ENCODE data around the gene TMEM178B. TPM values are rescaled to one million over a fixed set of nuclear protein-coding genes. Genes with fewer than 3 reads are reported as not detected.
"Not testable (repeated sequence)": the region's sequence is repeated elsewhere in the genome, so short reads cannot be mapped to it uniquely, and the experiment has no call there.

The TMEM178B gene
- total RNA-seq, 1 donor: 0.10 TPM

- not testable (repeated sequence) for H3K9me3 ChIP-seq (ENCODE audit: low read depth, low read length); H3K4me3 ChIP-seq (ENCODE audit: low read length); H3K4me1 ChIP-seq (ENCODE audit: insufficient read depth, low read length); H3K27me3 ChIP-seq (ENCODE audit: insufficient read depth, low read length)
These were observed 103.3 kb downstream of the TMEM178B start for GRCh38 chr7:141177120-141177519.

GRCh38 chr7:141178486-141179135 is 104.7 kb downstream of the TMEM178B start:
- Histone ChIP-seq H3K4me1 (ENCODE audit: insufficient read depth, low read length) (no peaks in the 10 kb centered on the region), H3K9me3 (ENCODE audit: low read depth, low read length) (no peaks in the 10 kb centered on the region), H3K4me3 (ENCODE audit: low read length) (no peak overlapping the region), H3K27me3 (ENCODE audit: insufficient read depth, low read length) (no peaks in the 10 kb centered on the region)

GRCh38 chr7:141181812-141182211 is 107.9 kb downstream of the TMEM178B start:
- H3K9me3 ChIP-seq (ENCODE audit: low read depth, low read length): no peaks in the 10 kb centered on the region
- no peaks in the 10 kb centered on the region for H3K27me3 ChIP-seq (ENCODE audit: insufficient read depth, low read length)
- no peak overlapping the region for H3K4me3 ChIP-seq (ENCODE audit: low read length)
- H3K4me1 ChIP-seq (ENCODE audit: insufficient read depth, low read length): no peaks in the 10 kb centered on the region

GRCh38 chr7:141184532-141185190 is 110.8 kb downstream of the TMEM178B start:
- Histone ChIP-seq H3K27me3 (ENCODE audit: insufficient read depth, low read length) (no peaks in the 10 kb centered on the region), H3K9me3 (ENCODE audit: low read depth, low read length) (no peaks in the 10 kb centered on the region), H3K4me3 (ENCODE audit: low read length) (no peak overlapping the region), H3K4me1 (ENCODE audit: insufficient read depth, low read length) (no peaks in the 10 kb centered on the region)

- no peaks in the 10 kb centered on the region for H3K27me3 ChIP-seq (ENCODE audit: insufficient read depth, low read length)
- H3K4me3 ChIP-seq (ENCODE audit: low read length): no peak overlapping the region
- no peaks in the 10 kb centered on the region for H3K9me3 ChIP-seq (ENCODE audit: low read depth, low read length)
- H3K4me1 ChIP-seq (ENCODE audit: insufficient read depth, low read length): no peaks in the 10 kb centered on the region
These were observed 111.6 kb downstream of the TMEM178B start for GRCh38 chr7:141185369-141185967.

GRCh38 chr7:141189231-141189630 is 115.4 kb downstream of the TMEM178B start:
- no peaks in the 10 kb centered on the region for H3K9me3 ChIP-seq (ENCODE audit: low read depth, low read length)
- no peaks in the 10 kb centered on the region for H3K27me3 ChIP-seq (ENCODE audit: insufficient read depth, low read length)
- H3K4me1 ChIP-seq (ENCODE audit: insufficient read depth, low read length): no peaks in the 10 kb centered on the region
- H3K4me3 ChIP-seq (ENCODE audit: low read length): no peak overlapping the region

- no peaks in the 10 kb centered on the region for H3K9me3 ChIP-seq (ENCODE audit: low read depth, low read length)
- H3K27me3 ChIP-seq (ENCODE audit: insufficient read depth, low read length): no peaks in the 10 kb centered on the region
- H3K4me3 ChIP-seq (ENCODE audit: low read length): no peak overlapping the region
- no peaks in the 10 kb centered on the region for H3K4me1 ChIP-seq (ENCODE audit: insufficient read depth, low read length)
These were observed 116.6 kb downstream of the TMEM178B start for GRCh38 chr7:141190495-141190894.

- H3K4me1 ChIP-seq (ENCODE audit: insufficient read depth, low read length): no peaks in the 10 kb centered on the region
- no peak overlapping the region for H3K4me3 ChIP-seq (ENCODE audit: low read length)
- H3K9me3 ChIP-seq (ENCODE audit: low read depth, low read length): no peaks in the 10 kb centered on the region
- no peaks in the 10 kb centered on the region for H3K27me3 ChIP-seq (ENCODE audit: insufficient read depth, low read length)
These were observed 117.4 kb downstream of the TMEM178B start for GRCh38 chr7:141191277-141191676.

- no peaks in the 10 kb centered on the region for H3K4me1 ChIP-seq (ENCODE audit: insufficient read depth, low read length)
- H3K27me3 ChIP-seq (ENCODE audit: insufficient read depth, low read length): no peaks in the 10 kb centered on the region
- no peak overlapping the region for H3K4me3 ChIP-seq (ENCODE audit: low read length)
- H3K9me3 ChIP-seq (ENCODE audit: low read depth, low read length): no peaks in the 10 kb centered on the region
These were observed 119.2 kb downstream of the TMEM178B start for GRCh38 chr7:141193066-141193465.

GRCh38 chr7:141195722-141196121 is 121.9 kb downstream of the TMEM178B start:
- not testable (repeated sequence) for H3K4me3 ChIP-seq (ENCODE audit: low read length); H3K4me1 ChIP-seq (ENCODE audit: insufficient read depth, low read length); H3K9me3 ChIP-seq (ENCODE audit: low read depth, low read length); H3K27me3 ChIP-seq (ENCODE audit: insufficient read depth, low read length)

- no peak overlapping the region for H3K4me3 ChIP-seq (ENCODE audit: low read length)
- H3K9me3 ChIP-seq (ENCODE audit: low read depth, low read length): no peaks in the 10 kb centered on the region
- H3K4me1 ChIP-seq (ENCODE audit: insufficient read depth, low read length): no peaks in the 10 kb centered on the region
- no peaks in the 10 kb centered on the region for H3K27me3 ChIP-seq (ENCODE audit: insufficient read depth, low read length)
These were observed 124.5 kb downstream of the TMEM178B start for GRCh38 chr7:141198194-141198958.

- Histone ChIP-seq H3K9me3 (ENCODE audit: low read depth, low read length) (no peaks in the 10 kb centered on the region), H3K27me3 (ENCODE audit: insufficient read depth, low read length) (no peaks in the 10 kb centered on the region), H3K4me1 (ENCODE audit: insufficient read depth, low read length) (no peaks in the 10 kb centered on the region), H3K4me3 (ENCODE audit: low read length) (no peak overlapping the region)
These were observed 126.6 kb downstream of the TMEM178B start for GRCh38 chr7:141200191-141201108.

GRCh38 chr7:141201145-141201885 is 127.5 kb downstream of the TMEM178B start:
- no peaks in the 10 kb centered on the region for H3K27me3 ChIP-seq (ENCODE audit: insufficient read depth, low read length)
- no peak overlapping the region for H3K4me3 ChIP-seq (ENCODE audit: low read length)
- no peaks in the 10 kb centered on the region for H3K9me3 ChIP-seq (ENCODE audit: low read depth, low read length)
- H3K4me1 ChIP-seq (ENCODE audit: insufficient read depth, low read length): no peaks in the 10 kb centered on the region

- Histone ChIP-seq H3K27me3 (ENCODE audit: insufficient read depth, low read length) (no peaks in the 10 kb centered on the region), H3K4me1 (ENCODE audit: insufficient read depth, low read length) (no peaks in the 10 kb centered on the region), H3K9me3 (ENCODE audit: low read depth, low read length) (no peaks in the 10 kb centered on the region), H3K4me3 (ENCODE audit: low read length) (no peak overlapping the region)
These were observed 128.7 kb downstream of the TMEM178B start for GRCh38 chr7:141202535-141202934.
